ENCODE data around the gene HIRIP3.
"Not testable (repeated sequence)": the region's sequence is repeated elsewhere in the genome, so short reads cannot be mapped to it uniquely, and the experiment has no call there.

The HIRIP3 gene

GRCh38 chr16:30015450-30015849 lies 20.0 kb upstream of the HIRIP3 start:
- not testable (repeated sequence) for DNase-seq

- DNase-seq: not testable (repeated sequence)
Observed at GRCh38 chr16:30012598-30012997, 17.2 kb upstream of the HIRIP3 start.

- DNase-seq: no peak
Observed at GRCh38 chr16:30011714-30012504, 16.5 kb upstream of the HIRIP3 start.

GRCh38 chr16:30010844-30011713 lies 15.7 kb upstream of the HIRIP3 start, which contains the start of gene DOC2A:
Gene DOC2A (minus strand): TSS chr16:30011027. CDS start chr16:30010222, 805 bp downstream.
- DNase-seq: peak; percentile 74

GRCh38 chr16:30009990-30010843 lies 14.8 kb upstream of the HIRIP3 start:
- DNase-seq: no peak

- DNase-seq: no peak
Observed at GRCh38 chr16:30009085-30009862, 13.9 kb upstream of the HIRIP3 start.

GRCh38 chr16:30007378-30007895 lies 12.0 kb upstream of the HIRIP3 start:
- no peak for DNase-seq

- no peak for DNase-seq
Observed at GRCh38 chr16:30006659-30007377, 11.4 kb upstream of the HIRIP3 start.

- no peak for DNase-seq
Observed at GRCh38 chr16:30006095-30006473, 10.7 kb upstream of the HIRIP3 start.

GRCh38 chr16:30005341-30006094 lies 10.1 kb upstream of the HIRIP3 start:
- peak; percentile 13 for DNase-seq

- DNase-seq: peak; percentile 65
Observed at GRCh38 chr16:30004811-30005242, 9.4 kb upstream of the HIRIP3 start.

GRCh38 chr16:30004424-30004776 lies 9.0 kb upstream of the HIRIP3 start:
- peak; percentile 77 for DNase-seq

GRCh38 chr16:30003670-30004423 lies 8.4 kb upstream of the HIRIP3 start:
- DNase-seq: no peak

GRCh38 chr16:30002614-30003346 lies 7.4 kb upstream of the HIRIP3 start:
- no peak for DNase-seq

- no peak for DNase-seq
Observed at GRCh38 chr16:30000735-30001631, 5.6 kb upstream of the HIRIP3 start.

- DNase-seq: no peak
Observed at GRCh38 chr16:29999605-30000004, 4.2 kb upstream of the HIRIP3 start.

- no peak for DNase-seq
Observed at GRCh38 chr16:29996766-29997250, 1.4 kb upstream of the HIRIP3 start.

Measured in NCI-H345 (cell line).